ENCODE data around the gene EZR. TPM values are rescaled to one million over a fixed set of nuclear protein-coding genes. Genes with fewer than 3 reads are reported as not detected.

Gene EZR
- total and polyA plus RNA-seq, 2 of the 13 experiments (the other 11 are each of a cell fraction or from before 2014, with no cell fraction given), result 34.7 to 60.3 TPM

DNA sequence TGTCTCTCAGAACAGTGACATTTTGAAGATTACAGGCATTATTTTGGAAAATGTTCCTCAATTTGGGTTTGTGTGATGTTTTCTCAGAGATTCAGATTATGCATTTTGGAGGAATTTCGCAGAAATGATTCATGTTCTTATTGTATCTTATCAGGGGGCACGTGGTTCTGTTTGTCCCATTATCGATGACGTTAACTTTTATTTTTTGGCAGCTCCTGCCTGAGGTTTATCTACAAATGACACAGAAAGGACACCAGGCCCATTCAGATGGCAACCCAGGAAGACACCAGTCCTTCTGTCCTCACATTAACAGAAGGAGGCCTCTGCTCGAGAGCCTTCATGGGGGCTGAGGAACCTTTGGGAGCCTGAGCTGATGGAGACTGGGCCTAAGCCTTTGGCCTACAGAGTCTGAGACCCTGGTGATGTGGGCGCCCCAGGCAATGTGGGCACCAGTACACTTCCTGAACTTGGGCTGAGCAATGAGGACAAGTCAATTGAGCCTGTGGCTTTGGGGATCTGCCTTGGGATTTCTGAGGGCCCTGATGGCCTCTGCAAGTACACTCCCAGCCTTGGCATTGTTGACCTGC lies 41.2 kb upstream of the EZR start (continued):
- no peak for TF ChIP-seq ZUFSP (CRISPR knock-in tag; IDR thresholded peaks at IDR 0.05; ENCODE audit: borderline replicate concordance)
- TF ChIP-seq NR2C2 (CRISPR knock-in tag; IDR thresholded peaks at IDR 0.05; ENCODE audit: borderline replicate concordance), result no peak
- no peak for TF ChIP-seq ZNF225 (CRISPR knock-in tag; IDR thresholded peaks at IDR 0.05)

DNA sequence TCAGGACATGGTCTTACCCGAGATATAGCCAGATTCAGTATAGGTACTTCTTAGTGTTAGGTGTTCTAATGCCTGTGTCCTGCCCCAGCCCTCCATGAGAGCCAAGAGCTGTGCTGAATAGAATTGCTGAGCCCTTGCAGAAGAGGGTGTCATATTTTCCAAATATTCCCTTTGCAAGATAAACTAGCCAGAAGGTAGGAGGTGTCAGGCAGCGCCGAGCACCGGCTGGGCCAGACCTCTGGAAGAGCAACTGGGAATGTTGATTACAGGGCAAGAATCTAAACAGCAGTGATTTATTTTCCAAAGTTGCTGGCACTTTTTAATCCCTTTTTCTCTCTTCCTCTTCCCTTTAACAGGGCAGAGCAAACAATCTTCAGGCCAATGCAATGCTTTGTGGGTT lies 37.1 kb upstream of the EZR start:
- TF ChIP-seq, protein P1, sequence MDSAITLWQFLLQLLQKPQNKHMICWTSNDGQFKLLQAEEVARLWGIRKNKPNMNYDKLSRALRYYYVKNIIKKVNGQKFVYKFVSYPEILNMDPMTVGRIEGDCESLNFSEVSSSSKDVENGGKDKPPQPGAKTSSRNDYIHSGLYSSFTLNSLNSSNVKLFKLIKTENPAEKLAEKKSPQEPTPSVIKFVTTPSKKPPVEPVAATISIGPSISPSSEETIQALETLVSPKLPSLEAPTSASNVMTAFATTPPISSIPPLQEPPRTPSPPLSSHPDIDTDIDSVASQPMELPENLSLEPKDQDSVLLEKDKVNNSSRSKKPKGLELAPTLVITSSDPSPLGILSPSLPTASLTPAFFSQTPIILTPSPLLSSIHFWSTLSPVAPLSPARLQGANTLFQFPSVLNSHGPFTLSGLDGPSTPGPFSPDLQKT (CRISPR knock-in tag; IDR thresholded peaks at IDR 0.05; ENCODE audit: borderline replicate concordance), result no peak
- TF ChIP-seq, protein P2, sequence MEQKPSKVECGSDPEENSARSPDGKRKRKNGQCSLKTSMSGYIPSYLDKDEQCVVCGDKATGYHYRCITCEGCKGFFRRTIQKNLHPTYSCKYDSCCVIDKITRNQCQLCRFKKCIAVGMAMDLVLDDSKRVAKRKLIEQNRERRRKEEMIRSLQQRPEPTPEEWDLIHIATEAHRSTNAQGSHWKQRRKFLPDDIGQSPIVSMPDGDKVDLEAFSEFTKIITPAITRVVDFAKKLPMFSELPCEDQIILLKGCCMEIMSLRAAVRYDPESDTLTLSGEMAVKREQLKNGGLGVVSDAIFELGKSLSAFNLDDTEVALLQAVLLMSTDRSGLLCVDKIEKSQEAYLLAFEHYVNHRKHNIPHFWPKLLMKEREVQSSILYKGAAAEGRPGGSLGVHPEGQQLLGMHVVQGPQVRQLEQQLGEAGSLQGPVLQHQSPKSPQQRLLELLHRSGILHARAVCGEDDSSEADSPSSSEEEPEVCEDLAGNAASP (CRISPR knock-in tag; IDR thresholded peaks at IDR 0.05; ENCODE audit: borderline replicate concordance), result no peak
- no peak for TF ChIP-seq HNF4A (CRISPR knock-in tag; IDR thresholded peaks at IDR 0.05)
- no peak for TF ChIP-seq RXRA (CRISPR knock-in tag; IDR thresholded peaks at IDR 0.05)
- TF ChIP-seq ZNF350 (CRISPR knock-in tag; IDR thresholded peaks at IDR 0.05; ENCODE audit: borderline replicate concordance, low read depth), result no peak
- TF ChIP-seq, protein P3, sequence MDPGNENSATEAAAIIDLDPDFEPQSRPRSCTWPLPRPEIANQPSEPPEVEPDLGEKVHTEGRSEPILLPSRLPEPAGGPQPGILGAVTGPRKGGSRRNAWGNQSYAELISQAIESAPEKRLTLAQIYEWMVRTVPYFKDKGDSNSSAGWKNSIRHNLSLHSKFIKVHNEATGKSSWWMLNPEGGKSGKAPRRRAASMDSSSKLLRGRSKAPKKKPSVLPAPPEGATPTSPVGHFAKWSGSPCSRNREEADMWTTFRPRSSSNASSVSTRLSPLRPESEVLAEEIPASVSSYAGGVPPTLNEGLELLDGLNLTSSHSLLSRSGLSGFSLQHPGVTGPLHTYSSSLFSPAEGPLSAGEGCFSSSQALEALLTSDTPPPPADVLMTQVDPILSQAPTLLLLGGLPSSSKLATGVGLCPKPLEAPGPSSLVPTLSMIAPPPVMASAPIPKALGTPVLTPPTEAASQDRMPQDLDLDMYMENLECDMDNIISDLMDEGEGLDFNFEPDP (CRISPR knock-in tag; conservative IDR thresholded peaks at IDR 0.05), result no peak
- no peak for TF ChIP-seq ZNF766 (CRISPR knock-in tag; IDR thresholded peaks at IDR 0.05; ENCODE audit: borderline replicate concordance)
- no peak for TF ChIP-seq RAD51 (IDR thresholded peaks at IDR 0.05; ENCODE audit: borderline replicate concordance)
- TF ChIP-seq ZNF34 (CRISPR knock-in tag; IDR thresholded peaks at IDR 0.05; ENCODE audit: borderline replicate concordance), result no peak
- TF ChIP-seq ZBTB1 (CRISPR knock-in tag; IDR thresholded peaks at IDR 0.05; ENCODE audit: borderline replicate concordance), result no peak
- TF ChIP-seq KAT8 (CRISPR knock-in tag; IDR thresholded peaks at IDR 0.05), result no peak
- TF ChIP-seq ZSCAN29 (CRISPR knock-in tag; conservative IDR thresholded peaks at IDR 0.05), result no peak
- no peak for TF ChIP-seq HOXA7 (CRISPR knock-in tag; IDR thresholded peaks at IDR 0.05)
- TF ChIP-seq PAF1 (CRISPR knock-in tag; IDR thresholded peaks at IDR 0.05), result no peak
- TF ChIP-seq ZNF24 (IDR thresholded peaks at IDR 0.05), result no peak
- intact Hi-C loops (cut with micrococcal nuclease; ENCODE audit: unreplicated experiment), result no loop called here
- Histone ChIP-seq H3K4me3 (replicated peaks in 1 of 3; ENCODE audit: insufficient read depth in 1 of 3, low read depth in 2 of 3, low read length in 3 of 3) (no peak overlapping the region), H3K4me2 (ENCODE audit: low read depth, low read length) (no peak overlapping the region), H3K4me1 (ENCODE audit: insufficient read depth, low read length) (peaks cover 28% of the 10 kb centered on the region), H3K9ac (ENCODE audit: insufficient read depth, low read depth, low read length) (no peak overlapping the region), H3K27ac (ENCODE audit: extremely low read length, insufficient read depth, low read length) (no peak overlapping the region), H3K9me3 (ENCODE audit: low read length) (no peaks in the 10 kb centered on the region), H4K20me1 (ENCODE audit: insufficient read depth, low read length) (no peaks in the 10 kb centered on the region), H3K27me3 (ENCODE audit: control insufficient read depth in 1 of 2, insufficient read depth in 2 of 2, low read length in 2 of 2) (peaks cover 4 to 36% of the 10 kb centered on the region in 2 experiments; a peak in 4 of 5 replicates), H3K36me3 (replicated peaks in 1 of 2; ENCODE audit: control insufficient read depth in 1 of 2, insufficient read depth in 2 of 2, low read length in 2 of 2) (no peaks in the 10 kb centered on the region), H3K79me2 (ENCODE audit: insufficient read depth, low read length) (no peaks in the 10 kb centered on the region), H2AFZ (ENCODE audit: low read length) (no peak overlapping the region)
- ATAC-seq, result no peak
- BruUV-seq (replicated peaks), result no TSS peak
- 34% methylated on average over 4 of the region's 4 CpGs for WGBS (ENCODE audit: low lambda C conversion rate)
- DNase-seq (ENCODE audit: low spot score), result no peak
- ChIA-PET POLR2A (no interaction called here), CTCF (ENCODE audit: low intra/inter-chr PET ratio, low total read pairs) (no interaction called here)
- in situ Hi-C loops (cut with HindIII; ENCODE audit: extremely low pct_ligation_motif_present, low pct_unique_long_range_greater_than_20kb), result no loop called here
- FAIRE-seq, result no peak
